ENCODE measurements around the gene AMFR.
"Not testable (repeated sequence)": the region's sequence is repeated elsewhere in the genome, so short reads cannot be mapped to it uniquely, and the experiment has no call there.

AMFR gene

DNA sequence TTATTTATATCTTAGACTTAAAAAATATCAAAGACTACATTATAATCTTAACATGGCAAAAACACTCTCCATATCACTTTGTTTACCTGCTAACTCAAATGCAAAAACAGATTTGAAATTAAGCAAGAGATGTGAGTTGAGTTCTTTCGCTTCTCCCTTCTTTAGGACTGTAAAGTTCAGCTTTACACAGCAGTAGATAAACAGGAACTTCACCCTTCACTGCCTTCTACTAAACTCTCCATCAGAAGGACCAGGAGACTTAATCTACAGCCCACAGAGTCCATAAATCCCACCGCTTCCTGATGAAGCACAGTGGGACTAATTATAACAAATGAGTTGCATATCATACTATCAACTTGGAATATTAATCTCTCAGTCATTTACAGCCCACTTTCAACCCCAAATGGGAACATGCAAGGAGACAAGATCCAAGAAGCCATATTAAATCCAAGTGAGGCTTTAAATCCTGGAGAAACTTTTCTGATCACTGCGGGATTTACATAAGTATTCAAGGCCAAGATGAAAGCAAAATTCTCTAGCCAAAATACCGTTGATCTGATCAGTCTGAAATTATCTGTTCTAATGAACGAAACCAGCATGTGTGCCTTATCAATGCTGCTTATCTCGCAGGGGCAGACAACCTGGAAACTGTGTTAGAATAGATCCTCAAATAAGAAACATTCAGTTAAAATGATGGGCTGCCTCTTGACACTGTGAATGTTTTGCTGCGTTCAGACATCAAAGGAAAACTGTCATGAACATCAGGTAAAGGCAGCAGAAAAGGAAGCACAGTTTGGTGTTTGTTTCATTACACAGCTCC lies 1.6 kb downstream of the AMFR start:
- DNase-seq, result no peak

GRCh38 chr16:56422896-56423441 lies 2.4 kb downstream of the AMFR start:
- no peak for DNase-seq

GRCh38 chr16:56421976-56422669 lies 3.2 kb downstream of the AMFR start:
- DNase-seq, result no peak

DNA sequence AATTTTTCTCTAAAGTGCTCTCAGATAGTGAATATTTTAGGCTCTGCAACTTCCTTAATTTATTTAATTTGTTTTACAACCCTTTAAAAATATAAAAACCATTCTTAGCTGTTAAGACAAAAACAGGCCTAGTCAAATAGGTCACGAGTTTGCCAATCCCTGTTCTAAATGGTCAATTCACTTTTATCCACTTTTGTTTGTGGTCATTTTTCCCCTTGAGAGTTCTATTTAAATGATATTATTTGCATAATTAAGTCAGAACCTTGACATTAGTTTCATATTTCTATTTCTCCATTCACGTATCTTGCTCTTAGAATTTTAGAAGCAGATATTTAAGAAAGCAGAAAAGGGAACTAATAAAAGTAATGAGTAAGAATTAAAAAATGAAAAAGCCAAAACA lies 4.0 kb downstream of the AMFR start:
- no peak for DNase-seq

- DNase-seq, result no peak
Measured at GRCh38 chr16:56420613-56421012, 4.7 kb downstream of the AMFR start.

DNA sequence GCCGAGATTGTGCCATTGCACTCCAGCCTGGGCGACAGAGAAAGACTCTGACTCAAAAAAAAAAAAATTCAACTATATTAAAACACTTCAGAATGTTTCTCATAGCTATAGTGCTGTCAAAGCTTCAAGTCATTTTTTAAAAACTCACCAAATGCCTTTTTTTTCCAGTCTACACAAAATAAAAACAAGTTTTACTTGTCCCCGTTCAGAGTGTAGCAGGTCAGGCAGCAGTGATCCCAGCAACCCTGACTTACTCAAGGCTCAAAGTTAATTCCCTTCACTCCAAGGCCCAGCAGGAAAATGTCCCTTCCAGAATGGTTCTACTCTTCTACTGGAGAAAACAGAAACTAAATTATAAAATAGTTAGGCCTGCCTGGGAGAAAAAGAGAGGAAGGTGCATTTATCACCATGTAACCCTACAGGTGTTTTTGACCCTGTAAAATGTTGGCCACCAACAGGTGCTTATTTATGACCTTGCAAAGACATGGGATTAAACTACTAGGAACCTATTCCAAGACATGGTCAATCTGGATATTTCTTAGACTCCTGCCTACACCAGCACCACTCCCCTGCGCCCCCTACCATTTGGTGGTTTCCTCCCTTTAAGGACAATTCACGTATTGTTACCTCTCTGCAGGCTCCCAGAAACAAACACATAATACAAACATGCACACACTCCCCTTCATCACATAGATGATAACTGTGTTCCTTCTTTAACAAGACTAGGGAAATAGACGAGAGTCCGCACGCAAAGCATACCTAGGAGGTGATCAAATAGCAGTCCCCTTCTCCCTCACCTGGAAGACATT lies 5.4 kb downstream of the AMFR start:
- DNase-seq, result no peak

GRCh38 chr16:56417138-56417537 lies 8.2 kb downstream of the AMFR start:
- DNase-seq, result no peak

GRCh38 chr16:56415875-56416274 lies 9.5 kb downstream of the AMFR start:
- no peak for DNase-seq

DNA sequence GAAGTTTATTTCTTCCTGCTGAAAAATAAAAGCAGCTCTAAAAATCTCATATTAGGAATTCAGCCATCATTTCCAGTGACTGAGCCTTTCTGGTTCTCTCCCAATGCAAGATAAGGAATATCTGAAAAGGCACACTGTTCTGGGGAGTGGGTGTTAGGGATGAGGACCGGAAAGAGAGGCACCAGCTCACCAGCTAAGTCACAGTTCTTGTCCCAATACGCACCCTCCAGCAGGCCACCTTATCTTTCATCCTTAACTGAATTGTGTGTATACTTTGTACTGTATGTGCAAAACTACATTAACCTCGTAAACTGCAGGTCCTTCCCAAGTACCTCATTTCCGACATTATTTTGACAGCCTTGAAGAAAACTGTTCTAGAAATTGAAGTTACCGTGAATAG lies 11.0 kb downstream of the AMFR start:
- no peak for DNase-seq

- no peak for DNase-seq
Measured at GRCh38 chr16:56413381-56413780, 12.0 kb downstream of the AMFR start.

- DNase-seq, result no peak
Measured at GRCh38 chr16:56411624-56412023, 13.7 kb downstream of the AMFR start.

- DNase-seq, result no peak
Measured at GRCh38 chr16:56411123-56411522, 14.2 kb downstream of the AMFR start.

GRCh38 chr16:56409195-56409594 lies 16.1 kb downstream of the AMFR start:
- DNase-seq, result no peak

DNA sequence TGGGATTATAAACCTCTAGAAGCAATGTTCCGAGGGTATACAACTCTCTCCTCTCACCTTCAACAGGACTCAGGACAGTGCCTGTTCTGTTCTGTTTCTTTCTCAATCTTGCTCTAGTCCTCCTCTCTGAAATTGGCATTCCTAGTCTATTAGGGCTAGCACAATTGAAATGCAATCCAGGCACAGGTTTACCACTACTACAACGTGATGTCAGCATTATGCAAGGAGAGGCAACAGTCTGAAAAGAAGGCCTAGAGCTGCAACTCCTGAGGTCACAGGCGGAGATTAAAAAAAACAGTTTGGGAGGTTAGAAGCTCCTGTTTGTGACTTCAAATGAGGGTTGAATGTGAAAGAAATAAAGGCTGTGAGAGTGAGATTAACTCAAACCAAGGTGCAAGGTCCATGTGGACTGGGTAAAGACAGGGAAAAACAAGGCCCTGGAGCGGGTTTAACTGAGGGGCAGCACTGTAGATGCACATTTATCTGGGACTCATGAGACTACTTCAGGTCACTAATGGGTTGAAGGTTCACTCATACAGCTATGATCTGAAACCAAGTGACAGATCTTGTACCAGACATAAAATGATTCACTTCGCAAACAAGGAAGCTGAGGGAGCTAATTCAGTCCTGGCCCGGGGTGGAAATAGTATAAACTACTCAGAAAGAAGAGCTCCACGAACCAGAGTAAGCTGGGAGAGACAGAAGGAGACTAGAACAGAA lies 16.8 kb downstream of the AMFR start:
- DNase-seq, result no peak

- no peak for DNase-seq
Measured at GRCh38 chr16:56405977-56406672, 19.2 kb downstream of the AMFR start.

DNA sequence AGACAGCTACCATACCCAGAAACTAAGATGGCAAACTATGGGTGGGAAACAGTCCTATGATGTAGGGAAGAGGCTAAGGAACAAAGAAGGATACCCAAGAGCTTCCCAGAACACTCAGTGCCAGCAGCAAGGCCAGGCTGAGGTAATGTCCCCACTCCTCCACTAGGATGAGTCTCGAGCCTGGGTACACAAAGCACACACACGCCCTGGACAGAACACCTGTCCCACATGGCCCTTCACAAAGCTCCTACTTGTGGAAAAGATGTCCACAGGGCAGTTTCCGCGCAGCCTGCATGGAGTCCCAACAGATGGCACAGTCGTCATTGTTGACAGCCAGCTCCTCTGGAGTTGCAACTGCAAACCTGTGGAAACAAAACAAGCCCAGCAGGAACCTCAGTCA lies 23.9 kb downstream of the AMFR start:
- no peak for DNase-seq

DNA sequence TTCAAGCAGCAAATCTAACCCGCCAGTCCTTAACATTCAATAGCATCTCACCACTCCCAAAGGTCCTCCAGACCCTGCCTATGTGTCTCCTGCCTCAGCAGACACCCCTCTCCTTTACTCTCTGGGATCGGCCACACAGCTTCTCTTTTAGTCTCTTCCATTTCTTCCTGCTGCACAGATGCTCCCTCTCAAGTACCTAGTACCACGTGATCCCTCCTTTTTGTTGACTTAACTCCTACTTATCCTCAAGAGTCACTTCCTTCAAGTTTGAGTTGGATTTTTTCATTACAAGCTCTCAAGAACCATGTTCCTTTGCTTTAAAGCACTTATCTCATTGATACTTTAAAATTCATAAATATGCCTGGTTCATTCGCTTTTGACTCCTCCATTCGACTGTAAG lies 24.9 kb downstream of the AMFR start:
- peak; percentile 25 for DNase-seq

GRCh38 chr16:56399486-56399885 lies 25.9 kb downstream of the AMFR start:
- no peak for DNase-seq

DNA sequence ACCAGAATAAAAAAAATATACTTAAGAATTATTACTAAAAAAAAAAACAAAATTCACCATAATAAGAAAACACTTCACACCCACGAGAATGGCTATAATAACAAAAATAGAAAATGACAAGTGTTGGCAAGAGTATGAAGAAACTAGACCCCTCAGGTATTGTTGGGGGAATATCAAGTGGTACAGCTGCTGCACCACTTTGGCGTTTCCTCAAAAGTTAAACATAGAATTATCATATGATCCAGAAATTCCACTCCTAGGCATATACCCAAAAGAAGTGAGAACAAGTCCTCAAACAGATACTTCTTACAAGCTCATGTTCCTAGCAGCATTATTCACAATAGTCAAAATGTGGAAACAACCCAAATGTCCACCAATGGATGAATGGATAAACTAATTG lies 26.3 kb downstream of the AMFR start:
- DNase-seq, result no peak

GRCh38 chr16:56396724-56397123 lies 28.6 kb downstream of the AMFR start:
- DNase-seq, result not testable (repeated sequence)

DNA sequence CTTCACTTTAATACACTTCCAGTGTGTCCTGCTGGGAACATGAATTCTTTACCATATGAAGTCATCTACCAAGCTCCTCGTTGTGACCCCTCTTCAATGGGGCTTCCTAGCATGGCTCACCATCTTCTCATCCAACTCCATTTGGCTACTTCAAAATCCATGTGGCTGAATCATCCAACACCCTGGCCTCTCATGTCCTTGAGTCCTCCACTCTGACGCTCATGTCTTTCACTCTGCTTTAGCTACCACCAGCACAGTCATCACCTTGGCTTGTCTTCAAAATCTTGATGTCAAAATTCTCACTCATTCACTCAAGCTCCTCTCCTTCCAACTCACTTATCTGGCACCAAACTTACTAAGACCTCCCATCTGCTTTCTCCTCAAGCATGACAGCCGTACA lies 35.8 kb downstream of the AMFR start:
- no peak for DNase-seq

GRCh38 chr16:56388209-56388608 lies 37.1 kb downstream of the AMFR start:
- DNase-seq, result no peak
